ENCODE data around the gene SNX33. TPM values are rescaled to one million over a fixed set of nuclear protein-coding genes. Genes with fewer than 3 reads are reported as not detected.
A peak's percentile ranks its signal among the peaks of the same experiment; 100 is the strongest.
"Not testable (repeated sequence)": the region's sequence is repeated elsewhere in the genome, so short reads cannot be mapped to it uniquely, and the experiment has no call there.

The SNX33 gene
- total RNA-seq, 1 donor, result 39.8 TPM

DNA sequence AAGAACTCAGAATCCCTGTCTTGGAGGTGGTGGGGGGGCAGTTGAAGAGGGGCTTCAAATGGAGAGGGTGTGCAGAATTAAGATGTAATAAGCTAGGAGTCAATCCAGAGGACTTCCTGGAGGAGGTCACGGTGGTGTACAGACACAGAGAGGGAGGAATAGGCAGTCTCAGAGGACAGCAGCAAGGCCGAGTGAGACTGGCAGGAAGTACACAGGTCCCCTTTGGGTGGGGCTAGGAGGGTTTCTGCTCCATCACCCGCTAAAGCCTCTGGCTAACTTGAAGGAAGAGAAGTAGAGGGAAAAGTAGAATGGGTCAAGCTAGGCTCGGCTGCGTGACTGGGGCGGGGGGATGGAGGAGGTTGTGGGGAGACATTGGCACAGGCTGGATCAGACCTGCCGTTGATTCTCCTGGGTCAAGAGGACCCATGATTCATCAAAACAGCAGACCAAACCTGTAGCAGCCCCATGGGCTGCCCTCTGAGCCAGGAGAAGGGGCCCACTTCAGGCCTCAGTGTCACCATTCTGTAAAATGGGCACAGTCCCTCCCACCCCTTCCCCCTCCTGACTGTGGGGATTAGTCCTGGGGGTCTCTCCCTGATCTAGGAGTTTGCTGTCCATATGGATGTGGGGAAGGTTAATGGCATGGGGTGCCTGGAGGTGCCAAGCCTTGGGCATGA, 48.1 kb downstream of the SNX33 start:
- H3K79me2 ChIP-seq (ENCODE audit: insufficient read depth, low read length), result peaks cover 6% of the 10 kb centered on the region

DNA sequence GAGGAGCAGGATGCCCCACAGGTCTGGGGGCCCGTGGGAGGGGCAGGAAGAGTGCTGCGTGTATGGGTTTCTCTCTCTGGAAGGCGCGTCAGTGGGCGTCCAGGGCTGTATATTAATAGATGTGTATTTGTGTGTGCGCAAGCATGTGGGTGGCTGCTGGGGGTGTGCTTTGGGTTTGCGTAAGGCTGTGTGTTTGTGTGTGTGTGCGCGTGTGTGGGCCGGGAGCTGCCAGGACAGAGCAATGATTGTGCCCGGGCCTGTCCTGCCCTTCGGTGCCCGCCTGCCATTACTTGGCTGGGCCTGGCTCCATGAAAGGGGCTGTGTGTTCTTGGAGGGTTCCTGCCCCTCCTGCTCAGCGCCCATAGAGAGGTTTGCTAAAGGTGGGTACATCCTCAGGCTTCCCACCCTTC, 48.6 kb downstream of the SNX33 start:
- H4K20me1 ChIP-seq (ENCODE audit: insufficient read depth, low read length), result peaks cover 11% of the 10 kb centered on the region
- DNase-seq (ENCODE audit: insufficient read length, low spot score, missing footprints), result no peak
- H3K4me3 ChIP-seq (ENCODE audit: insufficient read depth, low read length), result no peak overlapping the region
- no peaks in the 10 kb centered on the region for H3K27me3 ChIP-seq (ENCODE audit: insufficient read depth, low read length)
- H3K4me1 ChIP-seq (ENCODE audit: insufficient read depth, low read length), result peaks cover 41% of the 10 kb centered on the region
- H3K27ac ChIP-seq (ENCODE audit: low read depth, low read length), result no peak overlapping the region
- no peaks in the 10 kb centered on the region for H3K9me3 ChIP-seq (ENCODE audit: low read depth, low read length)
- no peaks in the 10 kb centered on the region for H3K36me3 ChIP-seq (ENCODE audit: insufficient read depth, low read length)
- H3K4me2 ChIP-seq (ENCODE audit: insufficient read depth, low read length), result no peak overlapping the region
- peaks cover 6% of the 10 kb centered on the region for H3K79me2 ChIP-seq (ENCODE audit: insufficient read depth, low read length)
- H2AFZ ChIP-seq (ENCODE audit: low read length), result no peak overlapping the region
- TF ChIP-seq, protein P1, sequence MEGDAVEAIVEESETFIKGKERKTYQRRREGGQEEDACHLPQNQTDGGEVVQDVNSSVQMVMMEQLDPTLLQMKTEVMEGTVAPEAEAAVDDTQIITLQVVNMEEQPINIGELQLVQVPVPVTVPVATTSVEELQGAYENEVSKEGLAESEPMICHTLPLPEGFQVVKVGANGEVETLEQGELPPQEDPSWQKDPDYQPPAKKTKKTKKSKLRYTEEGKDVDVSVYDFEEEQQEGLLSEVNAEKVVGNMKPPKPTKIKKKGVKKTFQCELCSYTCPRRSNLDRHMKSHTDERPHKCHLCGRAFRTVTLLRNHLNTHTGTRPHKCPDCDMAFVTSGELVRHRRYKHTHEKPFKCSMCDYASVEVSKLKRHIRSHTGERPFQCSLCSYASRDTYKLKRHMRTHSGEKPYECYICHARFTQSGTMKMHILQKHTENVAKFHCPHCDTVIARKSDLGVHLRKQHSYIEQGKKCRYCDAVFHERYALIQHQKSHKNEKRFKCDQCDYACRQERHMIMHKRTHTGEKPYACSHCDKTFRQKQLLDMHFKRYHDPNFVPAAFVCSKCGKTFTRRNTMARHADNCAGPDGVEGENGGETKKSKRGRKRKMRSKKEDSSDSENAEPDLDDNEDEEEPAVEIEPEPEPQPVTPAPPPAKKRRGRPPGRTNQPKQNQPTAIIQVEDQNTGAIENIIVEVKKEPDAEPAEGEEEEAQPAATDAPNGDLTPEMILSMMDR (IDR thresholded peaks at IDR 0.05; ENCODE audit: extremely low read depth, low read depth, low read length), result no peak

More for the DNA sequence above, 48.1 kb downstream of the SNX33 start:
- DNase-seq (ENCODE audit: insufficient read length, low spot score, missing footprints), result no peak
- Histone ChIP-seq H2AFZ (ENCODE audit: low read length) (no peak overlapping the region), H3K27ac (ENCODE audit: low read depth, low read length) (no peak overlapping the region), H3K9me3 (ENCODE audit: low read depth, low read length) (no peaks in the 10 kb centered on the region), H3K4me3 (ENCODE audit: insufficient read depth, low read length) (no peak overlapping the region), H4K20me1 (ENCODE audit: insufficient read depth, low read length) (peaks cover 7% of the 10 kb centered on the region), H3K4me2 (ENCODE audit: insufficient read depth, low read length) (no peak overlapping the region), H3K4me1 (ENCODE audit: insufficient read depth, low read length) (peaks cover 37% of the 10 kb centered on the region), H3K36me3 (ENCODE audit: insufficient read depth, low read length) (no peaks in the 10 kb centered on the region), H3K27me3 (ENCODE audit: insufficient read depth, low read length) (no peaks in the 10 kb centered on the region)
- TF ChIP-seq, protein P1 (IDR thresholded peaks at IDR 0.05; ENCODE audit: extremely low read depth, low read depth, low read length), result no peak

DNA sequence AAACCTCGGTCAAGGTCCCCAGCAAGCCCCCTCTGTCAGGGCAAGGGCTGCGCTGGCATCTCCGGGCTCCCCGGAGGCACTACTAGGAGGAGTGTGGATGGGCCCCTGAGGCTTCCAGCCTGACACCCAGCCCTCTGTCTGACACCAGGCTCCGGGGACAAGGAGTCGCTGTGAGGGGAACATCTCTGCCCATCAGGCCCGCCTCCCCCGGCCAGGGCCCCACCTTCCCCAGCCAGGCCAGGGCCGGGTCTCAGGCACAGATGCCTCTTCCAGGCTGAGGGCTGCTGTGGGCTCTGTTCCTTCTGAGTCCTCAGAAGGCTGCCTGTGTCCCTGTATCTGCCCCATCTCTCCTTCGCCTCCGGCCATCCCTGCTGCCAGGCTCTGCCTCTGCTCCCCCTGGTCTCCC, 49.1 kb downstream of the SNX33 start:
- Histone ChIP-seq H4K20me1 (ENCODE audit: insufficient read depth, low read length) (peaks cover 11% of the 10 kb centered on the region), H3K4me3 (ENCODE audit: insufficient read depth, low read length) (no peak overlapping the region), H3K27ac (ENCODE audit: low read depth, low read length) (no peak overlapping the region), H3K27me3 (ENCODE audit: insufficient read depth, low read length) (no peaks in the 10 kb centered on the region), H3K79me2 (ENCODE audit: insufficient read depth, low read length) (peaks cover 6% of the 10 kb centered on the region), H3K9me3 (ENCODE audit: low read depth, low read length) (no peaks in the 10 kb centered on the region), H3K4me2 (ENCODE audit: insufficient read depth, low read length) (no peak overlapping the region), H3K4me1 (ENCODE audit: insufficient read depth, low read length) (peaks cover 41% of the 10 kb centered on the region), H3K36me3 (ENCODE audit: insufficient read depth, low read length) (no peaks in the 10 kb centered on the region), H2AFZ (ENCODE audit: low read length) (no peak overlapping the region)
- TF ChIP-seq, protein P1 (IDR thresholded peaks at IDR 0.05; ENCODE audit: extremely low read depth, low read depth, low read length), result no peak
- peak; percentile 73 for DNase-seq (ENCODE audit: insufficient read length, low spot score, missing footprints)

DNA sequence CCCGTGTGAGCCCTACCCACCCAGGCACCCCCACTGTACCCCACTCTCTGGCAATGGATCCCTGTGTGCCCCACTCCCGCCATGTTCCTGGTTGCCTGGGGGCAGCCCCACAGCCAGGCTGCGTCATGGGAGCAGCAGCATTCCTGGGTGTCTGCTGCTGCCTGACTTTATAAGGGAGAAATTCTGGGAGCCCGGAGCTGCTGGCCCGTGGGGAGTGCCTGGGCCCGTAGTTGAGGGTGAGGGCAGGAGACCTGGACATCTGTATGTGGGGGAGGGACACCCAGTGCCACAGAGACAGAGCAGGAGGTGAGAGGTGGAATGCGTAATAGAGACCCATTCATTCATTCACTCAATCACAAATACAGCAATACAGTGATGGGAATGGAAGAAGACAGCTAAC, 49.8 kb downstream of the SNX33 start:
- H3K9me3 ChIP-seq (ENCODE audit: low read depth, low read length), result no peaks in the 10 kb centered on the region
- peaks cover 11% of the 10 kb centered on the region for H4K20me1 ChIP-seq (ENCODE audit: insufficient read depth, low read length)
- H3K79me2 ChIP-seq (ENCODE audit: insufficient read depth, low read length), result peaks cover 6% of the 10 kb centered on the region
- H3K27me3 ChIP-seq (ENCODE audit: insufficient read depth, low read length), result no peaks in the 10 kb centered on the region
- H3K27ac ChIP-seq (ENCODE audit: low read depth, low read length), result no peak overlapping the region
- H3K4me3 ChIP-seq (ENCODE audit: insufficient read depth, low read length), result no peak overlapping the region
- no peaks in the 10 kb centered on the region for H3K36me3 ChIP-seq (ENCODE audit: insufficient read depth, low read length)
- H3K4me2 ChIP-seq (ENCODE audit: insufficient read depth, low read length), result no peak overlapping the region
- peaks cover 41% of the 10 kb centered on the region for H3K4me1 ChIP-seq (ENCODE audit: insufficient read depth, low read length)
- peak; percentile 79 for DNase-seq (ENCODE audit: insufficient read length, low spot score, missing footprints)
- no peak overlapping the region for H2AFZ ChIP-seq (ENCODE audit: low read length)
- TF ChIP-seq, protein P1 (IDR thresholded peaks at IDR 0.05; ENCODE audit: extremely low read depth, low read depth, low read length), result no peak

DNA sequence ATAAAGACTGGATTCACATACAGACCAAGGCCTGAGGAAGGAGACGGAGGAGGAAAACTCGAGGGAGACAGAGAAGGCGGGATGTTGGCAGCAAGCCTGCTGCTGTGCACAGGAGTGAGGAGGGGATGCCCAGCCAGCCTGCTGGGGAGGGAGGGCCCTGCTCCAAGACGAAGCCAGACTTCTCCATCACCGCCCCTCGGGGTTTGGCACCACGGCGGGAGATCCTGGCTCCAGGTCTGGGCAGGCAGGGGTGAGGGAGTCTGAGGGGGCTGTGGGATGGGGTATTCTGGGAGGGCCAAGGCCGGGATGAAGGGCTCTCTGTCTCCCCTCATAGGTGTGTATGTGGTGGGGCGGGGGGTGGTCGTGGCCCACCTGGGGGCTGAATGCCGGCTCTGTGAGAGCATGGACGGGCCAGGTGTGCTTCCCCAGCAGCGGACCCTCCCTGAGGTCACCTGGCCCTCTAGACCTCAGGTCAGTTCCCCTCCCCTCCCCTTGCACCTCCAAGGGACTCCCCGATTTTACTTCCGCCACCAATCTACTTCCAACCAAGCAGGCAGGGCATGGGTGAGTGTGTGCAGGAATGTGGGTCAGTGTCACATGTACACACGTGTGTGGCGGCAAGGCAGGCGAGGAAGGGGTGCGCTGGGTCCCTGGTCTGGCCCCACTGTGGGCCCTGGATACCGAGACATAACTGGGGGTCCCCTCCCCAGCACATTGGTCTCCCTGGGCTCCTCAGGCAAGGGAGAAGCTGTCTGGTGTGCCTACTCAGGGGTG, 50.4 kb downstream of the SNX33 start:
- not testable (repeated sequence) for H2AFZ ChIP-seq (ENCODE audit: low read length); H3K4me2 ChIP-seq (ENCODE audit: insufficient read depth, low read length); H3K4me3 ChIP-seq (ENCODE audit: insufficient read depth, low read length); H3K27me3 ChIP-seq (ENCODE audit: insufficient read depth, low read length); H3K27ac ChIP-seq (ENCODE audit: low read depth, low read length); H3K36me3 ChIP-seq (ENCODE audit: insufficient read depth, low read length); DNase-seq (ENCODE audit: insufficient read length, low spot score, missing footprints); H3K79me2 ChIP-seq (ENCODE audit: insufficient read depth, low read length); H3K9me3 ChIP-seq (ENCODE audit: low read depth, low read length)
- Histone ChIP-seq H3K4me1 (ENCODE audit: insufficient read depth, low read length) (peaks cover 39% of the 10 kb centered on the region), H4K20me1 (ENCODE audit: insufficient read depth, low read length) (peaks cover 11% of the 10 kb centered on the region)

DNA sequence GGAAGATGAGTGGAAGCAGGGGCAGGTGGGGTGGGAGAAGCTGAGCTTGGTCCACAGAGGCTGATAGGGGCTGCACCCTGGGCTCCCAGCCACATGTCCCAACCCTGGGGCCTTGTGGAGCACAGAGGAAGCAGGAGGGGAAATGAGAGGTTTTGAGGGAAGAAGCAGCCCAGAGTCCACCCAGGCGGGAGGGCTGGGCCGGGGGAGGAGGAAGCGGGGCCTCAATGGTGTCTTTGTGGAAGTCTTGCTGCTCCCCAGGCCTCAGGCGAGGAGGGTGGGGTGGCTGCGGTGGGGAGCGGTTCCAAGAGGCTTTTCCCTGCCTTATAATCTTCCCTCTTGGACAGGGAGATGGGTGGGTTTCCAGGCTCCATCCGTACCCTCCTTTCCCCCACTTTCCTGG, 51.8 kb downstream of the SNX33 start:
- H2AFZ ChIP-seq (ENCODE audit: low read length); H3K27ac ChIP-seq (ENCODE audit: low read depth, low read length); H3K9me3 ChIP-seq (ENCODE audit: low read depth, low read length); H3K27me3 ChIP-seq (ENCODE audit: insufficient read depth, low read length); H3K36me3 ChIP-seq (ENCODE audit: insufficient read depth, low read length); H3K4me2 ChIP-seq (ENCODE audit: insufficient read depth, low read length); H3K4me3 ChIP-seq (ENCODE audit: insufficient read depth, low read length); H3K79me2 ChIP-seq (ENCODE audit: insufficient read depth, low read length); DNase-seq (ENCODE audit: insufficient read length, low spot score, missing footprints): not testable (repeated sequence)
- peaks cover 11% of the 10 kb centered on the region for H4K20me1 ChIP-seq (ENCODE audit: insufficient read depth, low read length)
- H3K4me1 ChIP-seq (ENCODE audit: insufficient read depth, low read length), result peaks cover 30% of the 10 kb centered on the region

All from osteoblast (primary cell).